ENCODE measurements around the gene SLC35F3. TPM values are rescaled to one million over a fixed set of nuclear protein-coding genes. Genes with fewer than 3 reads are reported as not detected.

The SLC35F3 gene
- total RNA-seq, 1 donor from 2014 or later = 0.36 TPM

DNA sequence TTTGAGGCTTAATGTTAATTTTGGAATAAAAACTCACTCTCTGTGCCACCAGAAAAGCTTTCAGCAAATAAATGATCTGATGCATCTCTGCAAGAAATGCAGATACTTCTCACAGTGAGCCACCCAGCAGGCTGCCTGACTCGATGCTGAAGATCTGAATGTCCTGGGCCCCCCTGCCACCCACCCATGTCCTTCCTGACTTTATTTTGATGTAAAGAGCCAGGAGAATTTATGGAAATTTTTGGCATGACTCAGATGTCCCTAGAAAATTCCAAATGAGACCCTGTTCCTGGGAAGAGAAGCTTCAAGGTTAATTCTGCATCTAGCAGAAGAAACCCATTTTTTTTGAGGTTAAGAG, 406.0 kb downstream of the SLC35F3 start:
- TF ChIP-seq, protein P1, sequence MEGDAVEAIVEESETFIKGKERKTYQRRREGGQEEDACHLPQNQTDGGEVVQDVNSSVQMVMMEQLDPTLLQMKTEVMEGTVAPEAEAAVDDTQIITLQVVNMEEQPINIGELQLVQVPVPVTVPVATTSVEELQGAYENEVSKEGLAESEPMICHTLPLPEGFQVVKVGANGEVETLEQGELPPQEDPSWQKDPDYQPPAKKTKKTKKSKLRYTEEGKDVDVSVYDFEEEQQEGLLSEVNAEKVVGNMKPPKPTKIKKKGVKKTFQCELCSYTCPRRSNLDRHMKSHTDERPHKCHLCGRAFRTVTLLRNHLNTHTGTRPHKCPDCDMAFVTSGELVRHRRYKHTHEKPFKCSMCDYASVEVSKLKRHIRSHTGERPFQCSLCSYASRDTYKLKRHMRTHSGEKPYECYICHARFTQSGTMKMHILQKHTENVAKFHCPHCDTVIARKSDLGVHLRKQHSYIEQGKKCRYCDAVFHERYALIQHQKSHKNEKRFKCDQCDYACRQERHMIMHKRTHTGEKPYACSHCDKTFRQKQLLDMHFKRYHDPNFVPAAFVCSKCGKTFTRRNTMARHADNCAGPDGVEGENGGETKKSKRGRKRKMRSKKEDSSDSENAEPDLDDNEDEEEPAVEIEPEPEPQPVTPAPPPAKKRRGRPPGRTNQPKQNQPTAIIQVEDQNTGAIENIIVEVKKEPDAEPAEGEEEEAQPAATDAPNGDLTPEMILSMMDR (IDR thresholded peaks at IDR 0.05; ENCODE audit: unreplicated experiment) = no peak
- Mint-ChIP-seq H3K36me3 (ENCODE audit: low read depth, unreplicated experiment) (no peaks in the 10 kb centered on the region), H3K4me1 (ENCODE audit: unreplicated experiment) (peaks cover 12% of the 10 kb centered on the region), H3K9me3 (ENCODE audit: unreplicated experiment) (no peaks in the 10 kb centered on the region), H3K27ac (ENCODE audit: unreplicated experiment) (no peak overlapping the region), H3K4me3 (ENCODE audit: unreplicated experiment) (no peak overlapping the region), H3K27me3 (ENCODE audit: unreplicated experiment) (peaks cover 9% of the 10 kb centered on the region)
- no peak for DNase-seq (ENCODE audit: low spot score)

DNA sequence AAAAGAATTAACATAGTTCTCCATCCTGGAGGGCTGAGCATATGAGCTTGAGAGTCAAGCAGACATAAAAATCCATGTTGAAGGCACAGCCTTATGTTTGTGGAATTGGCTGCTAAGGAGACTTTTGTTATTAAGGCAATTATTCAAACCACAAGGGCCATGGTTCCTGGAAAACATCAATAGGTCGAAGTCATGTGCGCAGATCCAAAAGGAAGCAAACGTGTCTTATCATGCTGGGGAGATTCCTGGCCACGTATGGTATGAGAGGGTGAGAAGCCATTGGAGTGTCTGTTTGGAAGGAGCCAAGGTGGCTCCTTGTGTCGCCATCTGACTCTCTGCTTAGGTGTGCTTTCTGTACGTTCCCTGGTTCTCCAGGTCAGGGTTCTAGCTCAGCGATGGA, 406.9 kb downstream of the SLC35F3 start:
- no peak overlapping the region for H3K4me3 Mint-ChIP-seq (ENCODE audit: unreplicated experiment)
- TF ChIP-seq, protein P1 (IDR thresholded peaks at IDR 0.05; ENCODE audit: unreplicated experiment) = no peak
- H3K4me1 Mint-ChIP-seq (ENCODE audit: unreplicated experiment) = peaks cover 13% of the 10 kb centered on the region
- DNase-seq (ENCODE audit: low spot score) = no peak
- peaks cover 9% of the 10 kb centered on the region for H3K27me3 Mint-ChIP-seq (ENCODE audit: unreplicated experiment)
- H3K36me3 Mint-ChIP-seq (ENCODE audit: low read depth, unreplicated experiment) = no peaks in the 10 kb centered on the region
- H3K27ac Mint-ChIP-seq (ENCODE audit: unreplicated experiment) = no peak overlapping the region
- H3K9me3 Mint-ChIP-seq (ENCODE audit: unreplicated experiment) = no peaks in the 10 kb centered on the region

DNA sequence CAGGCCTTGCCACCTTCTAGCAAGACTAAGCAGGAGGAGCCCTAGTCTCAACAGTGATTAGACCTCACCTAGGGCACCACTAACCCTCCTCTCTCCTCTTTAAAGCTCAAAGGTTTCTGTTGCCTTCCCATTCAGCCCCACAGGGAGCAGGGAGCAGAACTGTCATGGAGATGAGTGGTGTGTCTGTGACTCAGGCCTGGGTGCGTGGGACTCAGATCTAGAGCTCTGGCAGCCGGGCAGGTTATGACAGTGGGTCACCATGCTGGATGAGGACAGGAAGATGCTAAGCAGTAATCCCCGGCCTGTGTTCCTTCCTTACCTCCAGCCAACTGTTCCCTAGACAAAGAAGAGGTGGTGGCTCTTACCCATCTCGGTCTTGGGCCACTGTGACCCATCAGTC, 408.7 kb downstream of the SLC35F3 start:
- Mint-ChIP-seq H3K27ac (ENCODE audit: unreplicated experiment) (no peak overlapping the region), H3K4me3 (ENCODE audit: unreplicated experiment) (no peak overlapping the region), H3K36me3 (ENCODE audit: low read depth, unreplicated experiment) (no peaks in the 10 kb centered on the region), H3K9me3 (ENCODE audit: unreplicated experiment) (no peaks in the 10 kb centered on the region), H3K4me1 (ENCODE audit: unreplicated experiment) (peaks cover 30% of the 10 kb centered on the region), H3K27me3 (ENCODE audit: unreplicated experiment) (peaks cover 9% of the 10 kb centered on the region)
- TF ChIP-seq, protein P1 (IDR thresholded peaks at IDR 0.05; ENCODE audit: unreplicated experiment) = no peak
- no peak for DNase-seq (ENCODE audit: low spot score)

DNA sequence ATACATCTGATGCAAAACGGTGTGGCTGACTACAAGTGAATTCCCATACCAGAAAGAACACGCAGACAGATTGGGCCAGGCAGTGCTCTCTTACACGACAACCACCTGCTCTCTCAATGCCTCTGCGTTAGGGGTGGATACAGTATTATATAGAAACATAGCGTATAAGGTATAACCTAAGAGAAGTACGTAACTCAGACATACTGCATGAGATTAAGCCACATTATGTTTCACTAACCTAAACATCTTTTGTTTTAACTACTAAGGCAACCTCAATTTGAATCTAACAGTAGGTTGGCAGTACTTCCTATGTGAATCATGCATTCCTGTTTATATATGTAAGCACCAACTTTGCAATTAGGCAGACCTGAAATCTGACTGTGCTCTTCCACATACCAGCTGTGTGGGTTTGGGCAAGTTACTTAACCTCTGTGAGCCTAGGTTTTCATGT, 410.6 kb downstream of the SLC35F3 start:
- TF ChIP-seq, protein P1 (IDR thresholded peaks at IDR 0.05; ENCODE audit: unreplicated experiment) = no peak

DNA sequence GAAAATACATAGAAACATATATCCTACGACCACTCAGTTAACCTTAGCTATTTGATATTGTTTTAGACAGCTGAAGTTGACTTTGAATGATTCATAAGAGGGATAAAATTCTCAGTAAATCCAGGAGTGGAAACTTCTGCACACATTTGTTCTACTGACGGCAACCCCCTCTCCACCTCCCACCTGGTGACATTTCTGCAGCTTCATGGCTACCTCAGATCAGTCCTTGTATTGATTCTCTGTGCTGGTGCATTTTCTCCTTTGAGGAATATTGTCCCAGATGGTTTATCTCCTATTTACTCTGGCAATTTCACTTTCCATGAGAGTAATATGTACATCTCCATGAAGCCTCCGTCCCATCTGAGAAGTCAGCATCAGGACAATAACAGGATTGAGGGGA, 411.1 kb downstream of the SLC35F3 start:
- no peak for DNase-seq (ENCODE audit: low spot score)
- Mint-ChIP-seq H3K27ac (ENCODE audit: unreplicated experiment) (no peak overlapping the region), H3K36me3 (ENCODE audit: low read depth, unreplicated experiment) (no peaks in the 10 kb centered on the region), H3K4me1 (ENCODE audit: unreplicated experiment) (peaks cover 27% of the 10 kb centered on the region), H3K9me3 (ENCODE audit: unreplicated experiment) (no peaks in the 10 kb centered on the region), H3K27me3 (ENCODE audit: unreplicated experiment) (peaks cover 12% of the 10 kb centered on the region), H3K4me3 (ENCODE audit: unreplicated experiment) (no peak overlapping the region)
- TF ChIP-seq, protein P1 (IDR thresholded peaks at IDR 0.05; ENCODE audit: unreplicated experiment) = no peak

More for the DNA sequence above, 410.6 kb downstream of the SLC35F3 start:
- no peak for DNase-seq (ENCODE audit: low spot score)
- Mint-ChIP-seq H3K4me1 (ENCODE audit: unreplicated experiment) (peaks cover 27% of the 10 kb centered on the region), H3K36me3 (ENCODE audit: low read depth, unreplicated experiment) (no peaks in the 10 kb centered on the region), H3K4me3 (ENCODE audit: unreplicated experiment) (no peak overlapping the region), H3K27me3 (ENCODE audit: unreplicated experiment) (peaks cover 12% of the 10 kb centered on the region), H3K9me3 (ENCODE audit: unreplicated experiment) (no peaks in the 10 kb centered on the region), H3K27ac (ENCODE audit: unreplicated experiment) (no peak overlapping the region)
